ENCODE data around the gene SCAMP3.
A peak's percentile ranks its signal among the peaks of the same experiment; 100 is the strongest.
"Not testable (repeated sequence)": the region's sequence is repeated elsewhere in the genome, so short reads cannot be mapped to it uniquely, and the experiment has no call there.

SCAMP3 gene

DNA sequence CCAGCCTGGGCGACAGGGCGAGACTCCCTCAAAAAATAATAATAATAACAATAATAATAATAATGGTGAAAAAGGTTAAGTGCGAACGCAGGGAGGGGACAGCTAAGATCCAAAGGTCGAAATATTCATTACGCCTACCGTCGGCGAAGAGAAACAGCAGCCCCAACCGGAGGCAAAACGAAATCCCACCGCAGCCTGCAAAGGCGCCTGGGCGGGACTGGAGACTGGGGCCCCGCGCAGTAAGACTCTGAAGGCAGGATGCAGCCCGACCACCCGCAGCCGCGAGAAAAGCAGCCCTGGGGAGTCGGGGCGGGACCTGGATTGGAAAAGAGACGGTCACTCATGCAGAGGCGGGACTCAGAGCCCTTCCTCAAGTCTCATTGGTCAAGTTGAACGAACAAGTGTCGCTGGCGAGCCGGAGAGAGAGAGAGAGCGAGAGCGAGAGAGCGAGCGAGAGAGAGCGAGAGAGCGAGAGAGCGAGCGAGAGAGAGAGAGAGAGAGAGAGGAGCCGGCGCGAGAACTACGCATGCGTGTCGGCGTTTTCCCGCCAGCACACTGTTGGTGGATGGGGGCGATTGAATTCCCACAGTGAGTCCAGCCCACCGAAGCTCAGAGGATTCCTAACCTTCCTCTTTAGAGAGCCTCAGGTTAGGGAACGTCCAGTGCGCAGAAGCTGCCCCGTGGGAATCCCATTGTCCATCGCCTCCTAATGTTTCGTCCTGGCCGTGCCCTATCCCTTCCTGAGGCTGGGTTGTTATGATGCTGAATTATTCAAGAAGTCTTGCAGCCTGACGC, 17.6 kb downstream of the SCAMP3 start:
- H3K36me3 Mint-ChIP-seq (ENCODE audit: insufficient read depth) = peaks cover 29% of the 10 kb centered on the region
- no peaks in the 10 kb centered on the region for H3K27me3 Mint-ChIP-seq
- peaks cover 0 to 2% of the 10 kb centered on the region in 2 donors for H3K9me3 Mint-ChIP-seq
- peak overlapping the region; percentile 97 to 98 for H3K27ac Mint-ChIP-seq
- ATAC-seq (replicated peaks) (peak; percentile 96), DNase-seq (peak; percentile 92 to 97 (median 95))
- H3K4me1 Mint-ChIP-seq (ENCODE audit: low read depth in 2 of 2) = peaks cover 24 to 32% of the 10 kb centered on the region in 2 donors
- H3K4me3 Mint-ChIP-seq = peak overlapping the region; percentile 78 to 83

DNA sequence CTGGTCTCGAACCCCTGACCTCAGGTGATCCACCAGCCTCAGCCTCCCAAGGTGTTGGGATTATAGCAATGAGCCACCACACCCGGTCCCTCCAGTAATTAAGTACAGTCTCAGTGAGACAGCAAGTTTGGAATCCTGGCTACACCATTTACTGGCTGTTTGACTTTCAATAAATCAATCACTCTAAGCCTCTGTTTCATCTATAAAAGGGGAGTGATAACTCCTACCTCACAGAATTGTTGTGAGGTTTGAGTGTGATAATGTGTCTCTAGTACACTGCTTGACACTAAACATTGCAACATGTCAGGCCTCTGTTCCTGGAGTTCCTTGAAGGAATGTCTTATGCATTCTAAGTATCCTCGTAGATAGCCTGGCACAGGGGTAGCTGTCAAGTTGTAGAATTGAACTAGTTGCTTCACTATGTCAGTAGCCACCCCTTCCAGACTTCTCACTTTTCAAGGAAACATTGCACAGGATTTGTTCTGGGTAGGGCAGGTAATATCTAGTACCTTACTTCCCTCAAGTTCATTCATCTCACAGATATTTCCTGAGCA, 19.3 kb downstream of the SCAMP3 start:
- Mint-ChIP-seq H3K9me3 (peaks cover 0 to 2% of the 10 kb centered on the region in 2 donors), H3K27ac (peak overlapping the region; percentile 97 to 98), H3K36me3 (ENCODE audit: insufficient read depth) (peaks cover 36% of the 10 kb centered on the region), H3K27me3 (no peaks in the 10 kb centered on the region), H3K4me3 (peak overlapping the region; percentile 78 to 83), H3K4me1 (ENCODE audit: low read depth in 2 of 2) (peaks cover 28 to 32% of the 10 kb centered on the region in 2 donors)
- no peak for ATAC-seq (replicated peaks)
- DNase-seq = no peak

DNA sequence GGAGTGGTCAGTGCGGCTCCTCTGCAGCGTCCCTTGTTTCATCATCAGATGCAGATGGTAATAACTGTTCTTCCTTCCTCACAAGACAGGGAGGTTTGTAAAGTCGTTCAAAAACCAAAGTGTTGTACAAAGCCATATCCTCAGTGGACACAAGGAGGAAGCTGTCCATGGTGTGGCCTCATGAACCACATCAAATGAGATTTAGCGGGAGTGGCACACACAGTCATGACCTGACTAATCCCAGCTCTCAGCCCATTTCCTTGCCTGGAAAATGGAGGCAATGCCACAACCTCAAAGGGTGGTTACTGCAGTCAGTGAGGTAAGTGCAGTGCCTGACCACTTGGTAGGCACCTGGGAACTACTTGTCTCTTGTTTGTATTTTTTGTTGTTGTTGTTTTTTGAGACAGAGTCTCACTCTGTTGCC, 20.3 kb downstream of the SCAMP3 start:
- Mint-ChIP-seq H3K4me3 (peak overlapping the region; percentile 85 to 87), H3K36me3 (ENCODE audit: insufficient read depth) (peaks cover 42% of the 10 kb centered on the region), H3K27me3 (no peaks in the 10 kb centered on the region), H3K4me1 (ENCODE audit: low read depth in 2 of 2) (peaks cover 28 to 32% of the 10 kb centered on the region in 2 donors), H3K27ac (peak overlapping the region; percentile 91 to 92), H3K9me3 (peaks cover 0 to 2% of the 10 kb centered on the region in 2 donors)
- no peak for DNase-seq
- no peak for ATAC-seq (replicated peaks)

GRCh38 chr1:155241069-155241679, 21.0 kb downstream of the SCAMP3 start:
- H3K4me3 Mint-ChIP-seq = peak overlapping the region; percentile 85 to 87
- peak; percentile 32 for ATAC-seq (replicated peaks)

DNA sequence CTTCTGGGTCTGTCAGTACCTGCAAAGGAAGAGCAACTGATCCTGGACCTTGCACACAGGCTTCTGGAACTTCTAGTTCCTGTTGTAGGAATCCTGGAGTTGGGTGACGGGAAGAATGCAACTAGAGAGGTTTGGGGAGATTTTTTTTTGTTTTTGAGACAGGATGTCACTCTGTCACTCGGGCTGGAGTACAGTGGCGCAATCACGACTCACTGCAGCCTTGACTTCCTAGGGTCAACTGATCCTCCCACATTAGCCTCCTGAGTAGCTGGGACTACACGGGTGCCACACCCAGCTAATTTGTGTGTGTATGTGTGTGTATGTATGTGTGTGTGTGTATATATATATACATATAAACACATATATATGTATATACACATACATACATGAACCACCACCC, 25.7 kb downstream of the SCAMP3 start:
- Mint-ChIP-seq H3K4me1 (ENCODE audit: low read depth in 2 of 2) (peaks cover 14 to 22% of the 10 kb centered on the region in 2 donors), H3K36me3 (ENCODE audit: insufficient read depth) (peaks cover 24% of the 10 kb centered on the region), H3K9me3 (no peaks in the 10 kb centered on the region), H3K27me3 (no peaks in the 10 kb centered on the region), H3K4me3 (no peak overlapping the region), H3K27ac (no peak overlapping the region)
- no peak for ATAC-seq (replicated peaks)
- DNase-seq = no peak

More at GRCh38 chr1:155241069-155241679, 21.0 kb downstream of the SCAMP3 start:
- DNase-seq = peak; percentile 62 to 70 (median 68)
- Mint-ChIP-seq H3K27me3 (no peaks in the 10 kb centered on the region), H3K4me1 (ENCODE audit: low read depth in 2 of 2) (peaks cover 28 to 32% of the 10 kb centered on the region in 2 donors), H3K9me3 (peaks cover 0 to 2% of the 10 kb centered on the region in 2 donors), H3K27ac (peak overlapping the region; percentile 91 to 92), H3K36me3 (ENCODE audit: insufficient read depth) (peaks cover 38% of the 10 kb centered on the region)

DNA sequence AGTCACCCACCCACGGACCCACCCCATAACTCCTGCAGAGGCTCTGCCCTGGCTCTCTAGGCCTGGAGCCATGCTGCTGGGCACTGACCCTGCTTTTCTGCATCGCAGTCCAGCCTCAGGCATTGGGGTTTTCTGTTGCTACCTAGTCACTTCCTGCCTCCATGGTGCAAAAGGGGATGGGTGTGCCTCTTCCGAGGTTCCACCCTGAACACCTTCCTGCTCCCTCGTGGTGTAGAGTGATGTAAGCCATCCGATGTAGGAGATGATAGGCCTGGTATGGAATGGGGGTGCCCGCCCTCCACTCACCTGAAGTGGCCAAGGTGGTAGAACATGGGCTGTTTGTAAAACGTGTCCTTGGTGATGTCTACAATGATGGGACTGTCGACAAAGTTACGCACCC, 26.8 kb downstream of the SCAMP3 start:
- H3K9me3 Mint-ChIP-seq, DNase-seq, H3K27me3 Mint-ChIP-seq, H3K4me3 Mint-ChIP-seq: not testable (repeated sequence)
- H3K27ac Mint-ChIP-seq = peak overlapping the region in 1 of 2 donors; percentile 12
- H3K36me3 Mint-ChIP-seq (ENCODE audit: insufficient read depth) = peaks cover 24% of the 10 kb centered on the region
- peak; percentile 51 for ATAC-seq (replicated peaks)
- H3K4me1 Mint-ChIP-seq (ENCODE audit: low read depth in 2 of 2) = peaks cover 4 to 12% of the 10 kb centered on the region in 2 donors

GRCh38 chr1:155233502-155233901, 28.7 kb downstream of the SCAMP3 start:
- DNase-seq; H3K27me3 Mint-ChIP-seq; ATAC-seq (replicated peaks); H3K4me1 Mint-ChIP-seq (ENCODE audit: low read depth in 2 of 2); H3K4me3 Mint-ChIP-seq; H3K27ac Mint-ChIP-seq; H3K9me3 Mint-ChIP-seq: not testable (repeated sequence)
- peaks cover 17% of the 10 kb centered on the region for H3K36me3 Mint-ChIP-seq (ENCODE audit: insufficient read depth)

DNA sequence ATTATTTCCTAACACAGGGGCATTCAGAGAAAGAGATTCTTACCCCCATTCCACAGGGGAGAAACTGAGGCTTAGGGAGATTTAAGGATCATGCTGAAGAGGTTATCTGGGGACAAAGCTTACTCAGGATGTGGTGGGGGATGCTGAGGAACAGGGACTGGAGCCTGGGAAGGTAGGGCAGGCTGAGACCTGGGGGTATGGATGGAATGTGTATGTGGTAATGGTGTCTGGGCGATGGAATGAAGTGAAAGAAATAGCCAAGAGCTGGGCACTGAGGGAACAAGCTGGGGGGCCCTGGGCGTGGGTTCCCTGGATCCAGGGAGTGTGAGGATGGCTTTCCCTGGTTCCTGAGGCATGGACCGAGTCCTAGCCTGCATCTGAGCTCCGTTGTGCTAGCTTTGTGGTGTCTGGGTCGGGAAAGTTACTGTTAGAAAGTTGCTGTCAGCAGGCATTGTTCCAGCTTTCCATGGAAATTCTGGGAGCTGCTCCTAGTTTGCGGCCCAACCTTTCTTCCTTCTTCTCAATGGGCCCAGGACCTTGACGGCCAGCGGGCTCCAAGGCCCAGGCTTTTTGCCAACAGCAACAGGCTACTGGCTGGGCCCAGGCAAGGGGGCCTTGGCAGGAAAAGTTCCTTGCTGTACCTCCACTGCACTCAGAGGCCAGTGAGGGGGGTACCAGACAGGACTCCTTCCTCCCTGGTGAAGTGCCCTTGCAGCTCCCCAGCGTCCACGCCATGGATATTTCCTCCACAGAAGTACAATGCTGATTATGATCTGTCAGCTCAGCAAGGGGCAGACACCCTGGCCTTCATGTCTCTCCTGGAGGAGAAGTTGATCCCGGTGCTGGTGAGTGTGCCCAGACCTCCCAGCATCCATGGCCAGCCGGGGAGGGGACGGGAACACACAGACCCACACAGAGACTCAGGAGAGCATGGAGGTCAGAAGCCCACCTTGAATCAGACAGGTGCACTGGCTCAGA, 29.9 kb downstream of the SCAMP3 start:
- H3K9me3 Mint-ChIP-seq; ATAC-seq (replicated peaks); H3K27me3 Mint-ChIP-seq; H3K27ac Mint-ChIP-seq; H3K4me3 Mint-ChIP-seq; DNase-seq: not testable (repeated sequence)
- Mint-ChIP-seq H3K36me3 (ENCODE audit: insufficient read depth) (peaks cover 15% of the 10 kb centered on the region), H3K4me1 (ENCODE audit: low read depth in 2 of 2) (peaks cover 4 to 12% of the 10 kb centered on the region in 2 donors)

DNA sequence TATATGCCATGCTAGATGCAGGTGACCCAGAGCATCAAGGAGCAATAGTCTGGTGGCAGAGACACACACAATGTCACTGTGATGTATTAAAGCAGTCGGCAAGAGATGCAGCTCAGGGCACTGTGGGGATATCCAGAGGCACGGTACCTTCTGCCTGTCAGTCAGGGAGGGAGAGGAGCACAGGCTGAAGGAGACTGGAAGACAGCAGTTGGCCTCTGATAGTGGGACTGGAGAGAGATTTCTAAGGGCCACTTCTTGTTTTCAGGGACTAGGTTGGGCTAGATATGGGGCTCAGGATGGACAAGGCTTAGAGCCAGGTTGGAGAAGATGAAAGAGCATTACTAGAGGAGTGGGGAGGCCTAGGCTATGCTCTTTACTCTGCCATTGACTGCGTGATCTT, 30.9 kb downstream of the SCAMP3 start:
- not testable (repeated sequence) for DNase-seq; H3K27me3 Mint-ChIP-seq; ATAC-seq (replicated peaks); H3K4me3 Mint-ChIP-seq; H3K27ac Mint-ChIP-seq; H3K9me3 Mint-ChIP-seq
- Mint-ChIP-seq H3K36me3 (ENCODE audit: insufficient read depth) (peaks cover 21% of the 10 kb centered on the region), H3K4me1 (ENCODE audit: low read depth in 2 of 2) (peaks cover 13 to 20% of the 10 kb centered on the region in 2 donors)

GRCh38 chr1:155228096-155228427, 34.1 kb downstream of the SCAMP3 start:
- peak overlapping the region; percentile 91 to 93 for H3K27ac Mint-ChIP-seq
- peaks cover 12 to 15% of the 10 kb centered on the region in 2 donors for H3K4me1 Mint-ChIP-seq (ENCODE audit: low read depth in 2 of 2)
- H3K27me3 Mint-ChIP-seq = no peaks in the 10 kb centered on the region
- DNase-seq (no peak), ATAC-seq (replicated peaks) (no peak)
- peaks cover 12% of the 10 kb centered on the region for H3K36me3 Mint-ChIP-seq (ENCODE audit: insufficient read depth)
- peak overlapping the region; percentile 88 to 92 for H3K4me3 Mint-ChIP-seq
- H3K9me3 Mint-ChIP-seq = no peaks in the 10 kb centered on the region

GRCh38 chr1:155227261-155228095, 34.7 kb downstream of the SCAMP3 start:
- Mint-ChIP-seq H3K27me3 (no peaks in the 10 kb centered on the region), H3K27ac (peak overlapping the region; percentile 91 to 93), H3K4me3 (peak overlapping the region; percentile 88 to 92), H3K36me3 (ENCODE audit: insufficient read depth) (peaks cover 12% of the 10 kb centered on the region), H3K9me3 (no peaks in the 10 kb centered on the region), H3K4me1 (ENCODE audit: low read depth in 2 of 2) (peaks cover 12 to 15% of the 10 kb centered on the region in 2 donors)
- DNase-seq (peak; percentile 93 to 98 (median 97)), ATAC-seq (replicated peaks) (peak; percentile 90)

GRCh38 chr1:155226910-155227260, 35.3 kb downstream of the SCAMP3 start:
- no peaks in the 10 kb centered on the region for H3K9me3 Mint-ChIP-seq
- peaks cover 12 to 15% of the 10 kb centered on the region in 2 donors for H3K4me1 Mint-ChIP-seq (ENCODE audit: low read depth in 2 of 2)
- H3K27me3 Mint-ChIP-seq = no peaks in the 10 kb centered on the region
- peak overlapping the region; percentile 91 to 93 for H3K27ac Mint-ChIP-seq
- DNase-seq (no peak), ATAC-seq (replicated peaks) (peak; percentile 7)
- H3K36me3 Mint-ChIP-seq (ENCODE audit: insufficient read depth) = peaks cover 12% of the 10 kb centered on the region
- peak overlapping the region; percentile 88 to 92 for H3K4me3 Mint-ChIP-seq

Measured in effector memory CD8-positive, alpha-beta T cell (primary cell).